HG02588 (cell line): ENCODE data around the gene CTU1.

Source experiments
- ATAC-seq: cut with Tn5 transposase; IDR thresholded peaks from one replicate; pipeline ENCODE4 v1.9.1; 2021; ENCODE audit warnings: mild to moderate bottlenecking, moderate library complexity; ENCODE audit not compliant: unreplicated experiment

The CTU1 gene

GRCh38 chr19:51083783-51084182 is 24.4 kb downstream of the CTU1 start:
- no peak for ATAC-seq

DNA sequence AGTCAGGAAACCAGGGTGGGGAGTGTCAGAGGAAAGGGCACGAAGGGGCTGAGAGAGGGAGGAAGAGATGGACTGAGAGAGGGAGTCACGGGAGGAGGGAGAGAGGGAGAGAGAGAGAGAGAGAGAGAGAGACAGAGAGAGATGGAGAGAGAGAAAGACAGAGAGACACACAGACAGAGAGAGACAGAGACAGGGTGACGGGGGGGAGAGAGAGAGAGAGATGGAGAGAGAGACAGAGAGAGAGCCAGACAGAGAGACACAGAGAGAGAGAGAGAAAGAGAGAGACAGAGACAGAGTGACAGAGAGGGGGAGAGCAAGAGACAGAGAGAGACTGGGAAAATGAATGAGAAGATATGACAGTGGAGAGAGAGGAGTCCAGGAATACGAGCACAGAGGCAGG is 25.0 kb downstream of the CTU1 start:
- ATAC-seq = no peak

DNA sequence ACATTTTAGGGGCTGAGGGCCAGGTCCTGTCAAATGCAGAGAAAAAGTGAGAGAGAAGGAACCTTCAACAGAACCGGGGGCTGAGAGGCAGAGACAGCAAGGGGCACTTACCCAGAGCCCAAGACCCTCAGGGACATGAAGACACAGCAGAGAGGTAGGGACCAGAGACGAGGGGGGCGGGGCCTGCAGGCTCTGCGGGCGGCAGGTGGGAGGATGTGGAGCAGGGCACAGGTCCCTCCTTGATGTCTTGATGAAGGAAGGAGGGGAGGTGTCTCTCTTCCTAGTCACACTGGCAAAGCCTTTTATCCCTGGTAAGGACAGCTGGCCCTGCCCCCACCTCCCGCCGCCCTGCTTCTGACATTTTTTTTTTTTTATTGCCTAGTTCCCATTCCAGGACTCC is 25.6 kb downstream of the CTU1 start, which contains the start of gene KLK14:
Gene KLK14 (minus strand): TSS at position 277 of the 400 bp plus-strand sequence. CDS start 273 bp downstream, at position 4.
- no peak for ATAC-seq

DNA sequence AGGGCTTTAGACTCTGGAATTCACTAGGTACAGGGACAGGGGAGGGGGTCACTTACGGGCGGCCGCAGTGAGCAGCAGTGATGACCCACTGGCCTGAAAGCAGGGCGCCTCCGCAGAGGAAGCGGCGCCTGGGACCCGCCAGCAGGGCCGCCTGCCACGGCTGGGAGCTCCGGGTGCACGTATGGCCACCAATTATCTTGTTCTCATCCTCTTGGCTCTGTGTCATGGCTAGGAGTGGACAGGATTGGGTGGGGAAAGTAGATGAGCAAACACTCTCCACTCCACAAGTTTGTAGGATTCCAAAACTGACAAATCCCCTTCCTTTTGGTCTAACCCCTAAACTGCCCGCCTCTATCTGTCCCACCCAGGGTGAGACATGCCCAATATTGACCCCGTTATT is 26.7 kb downstream of the CTU1 start:
- no peak for ATAC-seq

- ATAC-seq = no peak
Observed at GRCh38 chr19:51079481-51080110, 28.6 kb downstream of the CTU1 start.

- ATAC-seq = no peak
Observed at GRCh38 chr19:51078731-51079130, 29.5 kb downstream of the CTU1 start.

- ATAC-seq = no peak
Observed at GRCh38 chr19:51078104-51078503, 30.1 kb downstream of the CTU1 start.

DNA sequence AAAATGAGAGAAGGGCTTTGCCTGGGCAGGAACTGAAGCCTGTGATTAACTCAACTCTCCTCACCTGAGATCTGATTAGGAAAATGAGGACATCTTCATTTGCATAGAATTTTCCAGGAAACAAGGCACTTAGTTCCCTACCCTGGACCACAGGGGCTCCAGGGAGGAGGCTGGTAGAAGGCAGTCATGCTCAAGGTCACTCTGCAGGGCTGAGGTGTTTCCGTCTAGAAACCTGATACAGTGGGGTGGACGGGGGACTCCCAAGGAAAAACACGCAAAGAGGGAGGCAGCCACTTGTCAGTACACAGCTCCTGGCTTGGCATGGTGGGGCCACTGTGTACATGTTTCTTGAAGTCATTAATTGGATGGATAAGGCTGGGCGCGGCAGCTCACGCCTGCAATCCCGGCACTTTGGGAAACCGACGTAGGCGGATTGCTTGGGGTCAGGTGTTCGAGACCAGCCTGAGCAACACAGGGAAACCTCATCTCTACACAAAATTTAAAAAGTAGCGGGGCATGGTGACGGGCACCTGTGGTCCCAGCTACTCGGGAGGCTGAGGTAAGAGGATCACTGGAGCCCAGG is 31.5 kb downstream of the CTU1 start:
- ATAC-seq = no peak

GRCh38 chr19:51075998-51076397 is 32.2 kb downstream of the CTU1 start:
- no peak for ATAC-seq

DNA sequence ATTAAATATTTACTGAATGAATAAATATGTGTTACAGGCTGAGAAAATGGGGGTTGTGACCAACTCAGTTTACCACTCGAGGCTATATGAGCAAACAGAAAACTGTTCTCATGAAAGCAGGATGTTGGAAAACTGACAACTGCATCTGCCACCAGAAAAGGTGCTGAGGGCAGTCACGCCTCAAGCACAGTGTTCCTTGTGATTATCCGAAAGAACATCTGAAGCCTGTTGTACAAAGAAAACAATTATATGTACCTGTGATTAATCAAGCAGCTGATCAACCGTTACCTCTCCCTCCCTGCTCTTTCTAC is 37.2 kb downstream of the CTU1 start:
- no peak for ATAC-seq

- no peak for ATAC-seq
Observed at GRCh38 chr19:51070334-51071094, 37.7 kb downstream of the CTU1 start.

DNA sequence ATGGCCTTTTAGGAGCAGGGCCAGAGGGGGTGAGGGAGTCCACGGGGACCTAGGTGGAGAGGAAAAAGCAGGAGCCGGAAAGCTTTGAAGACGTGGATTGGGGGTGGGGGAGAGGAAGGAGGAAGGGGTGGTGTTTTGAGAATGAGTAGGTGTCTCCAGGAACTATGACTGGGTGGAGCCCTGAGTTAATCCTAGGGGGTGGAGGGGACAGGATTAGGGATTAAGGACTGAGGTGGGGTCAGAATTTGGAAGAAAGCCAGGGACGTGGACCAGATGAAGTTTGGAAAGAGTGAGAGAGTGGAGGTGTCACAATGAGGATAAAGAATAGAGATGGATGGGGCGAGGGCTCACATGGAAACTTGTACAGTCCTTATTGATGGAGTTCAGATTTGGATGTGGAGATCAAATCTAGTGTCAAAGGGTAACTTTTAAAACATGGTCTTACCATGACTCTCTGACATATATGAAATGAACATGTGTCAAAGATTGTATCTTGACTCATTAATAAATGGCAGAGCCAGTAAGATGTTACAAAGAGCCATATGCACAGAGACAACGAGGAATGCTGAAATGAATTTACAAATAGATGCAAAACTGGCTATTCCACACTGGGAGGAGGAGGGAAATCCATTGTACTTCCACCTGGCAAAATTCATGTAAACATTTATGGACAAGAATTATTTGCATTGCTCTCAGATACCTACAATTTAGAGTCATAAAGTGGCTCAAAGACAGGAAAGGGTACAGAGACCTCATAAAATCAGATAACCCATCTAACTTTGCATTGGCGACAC is 41.6 kb downstream of the CTU1 start:
- no peak for ATAC-seq

DNA sequence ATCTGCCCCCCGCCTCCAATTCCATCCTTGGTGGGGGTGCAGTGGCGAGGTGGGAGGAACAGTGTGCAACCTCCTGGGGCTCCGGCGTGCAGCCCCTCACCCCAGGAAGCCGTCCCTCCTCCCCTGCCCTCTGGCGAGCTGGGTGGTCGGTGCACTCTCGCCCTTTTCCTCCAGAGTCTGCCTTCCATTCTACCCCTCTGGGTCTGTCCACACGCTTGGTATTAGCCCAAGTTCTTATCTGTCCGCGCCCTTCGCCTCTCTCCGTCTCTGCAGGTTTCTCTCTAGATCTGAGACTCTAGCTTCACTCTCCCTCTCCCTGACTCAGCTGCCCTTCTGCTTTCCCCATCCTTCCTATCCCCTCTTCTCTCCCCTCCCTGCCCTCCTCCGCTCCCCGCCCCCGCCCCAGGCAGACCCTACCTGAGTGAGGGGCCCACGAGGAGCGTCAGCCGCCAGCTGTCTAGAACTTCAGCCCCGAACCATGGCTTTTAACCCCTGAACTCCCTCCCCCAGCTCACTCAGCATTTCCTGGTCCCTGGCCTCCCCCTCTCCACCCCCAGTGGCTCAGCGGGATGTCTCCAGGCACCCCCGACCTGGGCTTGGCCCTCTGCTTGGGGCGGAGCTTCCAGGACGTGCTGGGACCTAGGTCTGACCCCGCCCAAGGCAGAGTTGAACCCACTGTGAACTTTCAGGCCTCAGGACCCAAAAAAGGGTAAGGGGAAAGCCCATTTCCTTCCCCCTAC is 42.8 kb downstream of the CTU1 start:
- no peak for ATAC-seq

DNA sequence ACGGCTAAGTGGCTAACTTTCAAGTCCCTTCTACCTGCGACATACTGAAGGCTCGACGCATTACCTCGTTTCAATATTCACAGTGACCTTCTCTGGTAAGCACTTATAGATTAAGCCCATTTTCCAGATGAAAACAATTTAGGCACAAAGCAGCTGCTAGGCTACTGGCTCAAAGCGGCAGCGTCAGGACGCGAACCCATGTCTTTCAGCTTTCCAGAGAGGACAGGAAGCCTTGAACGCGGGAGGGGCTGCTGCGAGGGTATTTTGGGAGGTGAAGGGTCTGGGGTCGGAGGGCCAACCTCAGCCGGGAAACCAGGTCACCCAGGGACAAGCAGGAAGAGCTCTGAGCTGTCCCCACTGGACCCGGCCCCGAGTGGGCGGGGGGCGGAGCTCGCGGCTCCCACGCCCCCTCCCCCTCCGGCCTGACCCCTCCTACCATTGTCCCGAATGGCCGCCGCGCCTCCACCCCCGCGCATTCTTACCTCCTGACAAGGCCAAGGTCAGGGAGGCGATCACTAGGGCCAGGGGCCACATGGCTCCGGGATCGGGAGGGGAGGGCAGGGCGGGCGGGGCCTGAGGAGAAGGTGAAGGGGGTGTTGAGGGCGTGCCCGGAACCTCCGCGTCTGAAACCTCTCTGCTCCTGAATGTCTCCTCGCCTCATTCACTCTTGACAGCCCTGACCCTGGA is 43.5 kb downstream of the CTU1 start, which contains the start of gene KLK13:
Gene KLK13 (minus strand): TSS at position 559 of the 687 bp plus-strand sequence. CDS start 25 bp downstream, at position 534.
- ATAC-seq = no peak

DNA sequence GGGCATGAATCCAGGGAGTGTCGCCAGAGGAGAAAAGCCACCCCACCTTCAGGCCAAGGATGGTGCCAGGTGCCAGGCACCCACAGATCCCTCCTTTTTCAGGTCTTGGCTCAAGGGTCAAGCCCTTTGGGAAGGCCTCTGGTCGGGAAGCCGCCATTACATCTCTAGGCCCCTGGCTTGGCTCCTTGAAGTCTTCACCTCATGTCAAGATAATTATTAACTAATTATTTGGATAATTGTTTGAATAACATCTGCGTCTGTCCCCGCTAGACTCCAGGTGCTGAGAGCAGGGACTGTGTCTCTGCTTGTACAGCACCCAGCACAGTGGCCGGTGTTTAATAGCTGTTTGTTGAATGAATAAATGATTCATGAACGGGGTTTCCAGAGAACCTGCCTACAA is 44.5 kb downstream of the CTU1 start:
- no peak for ATAC-seq

DNA sequence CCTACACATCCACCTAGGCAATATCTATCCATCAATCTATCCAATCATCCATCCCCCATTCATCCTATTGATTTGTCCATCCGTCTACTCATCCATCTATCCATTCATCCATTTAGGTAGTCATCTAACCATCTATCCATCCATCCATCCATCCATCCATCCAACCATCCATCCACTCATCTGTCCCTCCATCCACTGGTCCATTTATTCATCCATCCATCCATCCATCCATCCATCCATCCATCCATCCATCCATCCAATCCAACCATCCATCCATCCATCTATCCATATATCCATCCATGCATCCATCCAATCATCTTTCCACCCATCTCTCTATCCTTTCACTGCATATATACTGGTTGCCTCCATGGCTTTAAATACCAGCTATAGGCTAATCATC is 47.2 kb downstream of the CTU1 start:
- ATAC-seq = no peak

- ATAC-seq = no peak
Observed at GRCh38 chr19:51060336-51060735, 47.9 kb downstream of the CTU1 start.

DNA sequence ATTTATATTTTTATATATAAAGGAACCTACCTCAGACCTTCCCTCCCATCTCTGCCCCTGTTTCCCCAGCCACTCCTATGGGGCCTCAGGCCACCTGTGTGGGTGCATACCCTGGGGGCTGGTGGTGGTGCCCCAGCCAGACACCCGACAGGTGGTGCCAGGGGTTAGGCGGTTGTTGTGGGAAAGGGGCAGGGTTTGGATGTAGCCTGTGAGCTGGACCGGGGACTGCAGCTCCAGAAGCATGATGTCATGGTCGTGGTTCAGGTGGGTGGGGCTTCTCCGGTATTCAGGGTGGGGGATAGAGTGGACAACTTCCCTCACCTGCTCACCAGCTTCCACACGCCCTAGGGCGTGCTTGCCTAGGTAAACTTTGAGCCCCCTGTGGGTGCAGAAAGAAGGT is 48.5 kb downstream of the CTU1 start:
- ATAC-seq = no peak

GRCh38 chr19:51055866-51056265 is 52.3 kb downstream of the CTU1 start:
- ATAC-seq = no peak
